ENCODE measurements around the gene DPY19L3.

DNA sequence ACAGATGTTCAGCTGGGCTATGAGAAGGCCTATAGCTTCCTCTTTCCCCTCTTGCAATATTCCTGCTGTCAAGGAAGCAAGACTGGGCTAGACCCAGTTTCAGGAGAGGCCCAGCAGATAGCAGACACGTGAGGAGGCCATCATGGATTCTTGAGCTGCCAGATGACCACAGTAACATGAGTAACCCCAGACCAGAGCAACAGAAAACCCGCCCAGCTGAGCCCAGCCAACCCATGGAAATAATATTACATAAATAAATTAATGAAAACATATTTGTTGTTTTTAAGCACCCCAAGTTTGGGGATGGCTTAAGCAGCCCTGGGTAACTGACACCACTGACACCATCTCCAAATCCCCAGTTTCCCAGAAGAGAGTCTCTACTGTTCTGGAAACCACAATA lies 125.2 kb downstream of the DPY19L3 start:
- TF ChIP-seq, protein P1, sequence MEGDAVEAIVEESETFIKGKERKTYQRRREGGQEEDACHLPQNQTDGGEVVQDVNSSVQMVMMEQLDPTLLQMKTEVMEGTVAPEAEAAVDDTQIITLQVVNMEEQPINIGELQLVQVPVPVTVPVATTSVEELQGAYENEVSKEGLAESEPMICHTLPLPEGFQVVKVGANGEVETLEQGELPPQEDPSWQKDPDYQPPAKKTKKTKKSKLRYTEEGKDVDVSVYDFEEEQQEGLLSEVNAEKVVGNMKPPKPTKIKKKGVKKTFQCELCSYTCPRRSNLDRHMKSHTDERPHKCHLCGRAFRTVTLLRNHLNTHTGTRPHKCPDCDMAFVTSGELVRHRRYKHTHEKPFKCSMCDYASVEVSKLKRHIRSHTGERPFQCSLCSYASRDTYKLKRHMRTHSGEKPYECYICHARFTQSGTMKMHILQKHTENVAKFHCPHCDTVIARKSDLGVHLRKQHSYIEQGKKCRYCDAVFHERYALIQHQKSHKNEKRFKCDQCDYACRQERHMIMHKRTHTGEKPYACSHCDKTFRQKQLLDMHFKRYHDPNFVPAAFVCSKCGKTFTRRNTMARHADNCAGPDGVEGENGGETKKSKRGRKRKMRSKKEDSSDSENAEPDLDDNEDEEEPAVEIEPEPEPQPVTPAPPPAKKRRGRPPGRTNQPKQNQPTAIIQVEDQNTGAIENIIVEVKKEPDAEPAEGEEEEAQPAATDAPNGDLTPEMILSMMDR (IDR thresholded peaks at IDR 0.05) = no peak
- no peak for TF ChIP-seq POLR2A (IDR thresholded peaks at IDR 0.05)
- no peak for TF ChIP-seq POLR2AphosphoS5 (IDR thresholded peaks at IDR 0.05; ENCODE audit: insufficient read depth in 1 of 2, low read depth in 1 of 2)

Measured in vagina (tissue), 2 donors.